ENCODE results near the gene VAV1. TPM values are rescaled to one million over a fixed set of nuclear protein-coding genes. Genes with fewer than 3 reads are reported as not detected.
A peak's percentile ranks its signal among the peaks of the same experiment; 100 is the strongest.

VAV1 gene
- total RNA-seq, 1 donor from 2014 or later: not detected

- H3K27ac Mint-ChIP-seq (ENCODE audit: unreplicated experiment): peak within 1 kb of the TSS; percentile 95
- H3K4me1 Mint-ChIP-seq: peaks cover 63% of the 10 kb centered on the region
- TF ChIP-seq CTCF (conservative IDR thresholded peaks at IDR 0.05): no peak
- DNase-seq (ENCODE audit: low read depth, low spot score): peak; percentile 71
- no peaks in the 10 kb centered on the region for H3K9me3 Mint-ChIP-seq
- no peaks in the 10 kb centered on the region for H3K36me3 Mint-ChIP-seq (ENCODE audit: low read depth)
- peak within 1 kb of the TSS; percentile 92 for H3K4me3 Mint-ChIP-seq
- H3K27me3 Mint-ChIP-seq (ENCODE audit: low read depth): peaks cover 5% of the 10 kb centered on the region
Observed at GRCh38 chr19:6739390-6739882, 33.1 kb upstream of the VAV1 start, which contains the start of gene TRIP10. Gene TRIP10, plus strand, starts transcription at chr19:6739680. Its CDS starts 82 bp downstream, at chr19:6739762.

GRCh38 chr19:6739883-6740588, 32.5 kb upstream of the VAV1 start:
- Mint-ChIP-seq H3K9me3 (no peaks in the 10 kb centered on the region), H3K27me3 (ENCODE audit: low read depth) (peaks cover 5% of the 10 kb centered on the region), H3K4me1 (peaks cover 63% of the 10 kb centered on the region), H3K36me3 (ENCODE audit: low read depth) (no peaks in the 10 kb centered on the region), H3K27ac (ENCODE audit: unreplicated experiment) (no peak overlapping the region), H3K4me3 (peak overlapping the region; percentile 89)
- peak; percentile 27 for DNase-seq (ENCODE audit: low read depth, low spot score)
- no peak for TF ChIP-seq CTCF (conservative IDR thresholded peaks at IDR 0.05)

- no peaks in the 10 kb centered on the region for H3K9me3 Mint-ChIP-seq
- peaks cover 5% of the 10 kb centered on the region for H3K27me3 Mint-ChIP-seq (ENCODE audit: low read depth)
- H3K4me1 Mint-ChIP-seq: peaks cover 67% of the 10 kb centered on the region
- no peak for TF ChIP-seq CTCF (conservative IDR thresholded peaks at IDR 0.05)
- DNase-seq (ENCODE audit: low read depth, low spot score): peak; percentile 37
- no peak overlapping the region for H3K27ac Mint-ChIP-seq (ENCODE audit: unreplicated experiment)
- H3K36me3 Mint-ChIP-seq (ENCODE audit: low read depth): no peaks in the 10 kb centered on the region
- peak overlapping the region; percentile 89 for H3K4me3 Mint-ChIP-seq
Observed at GRCh38 chr19:6740589-6741343, 31.7 kb upstream of the VAV1 start.

- Mint-ChIP-seq H3K4me3 (peak overlapping the region; percentile 77), H3K27ac (ENCODE audit: unreplicated experiment) (no peak overlapping the region), H3K4me1 (peaks cover 49% of the 10 kb centered on the region), H3K36me3 (ENCODE audit: low read depth) (no peaks in the 10 kb centered on the region), H3K9me3 (no peaks in the 10 kb centered on the region), H3K27me3 (ENCODE audit: low read depth) (peaks cover 3% of the 10 kb centered on the region)
- no peak for DNase-seq (ENCODE audit: low read depth, low spot score)
- TF ChIP-seq CTCF (conservative IDR thresholded peaks at IDR 0.05): no peak
Observed at GRCh38 chr19:6743066-6743465, 29.4 kb upstream of the VAV1 start.

- DNase-seq (ENCODE audit: low read depth, low spot score): no peak
- no peak for TF ChIP-seq CTCF (conservative IDR thresholded peaks at IDR 0.05)
- no peaks in the 10 kb centered on the region for H3K36me3 Mint-ChIP-seq (ENCODE audit: low read depth)
- H3K27ac Mint-ChIP-seq (ENCODE audit: unreplicated experiment): peak overlapping the region; percentile 68
- peak overlapping the region; percentile 77 for H3K4me3 Mint-ChIP-seq
- H3K9me3 Mint-ChIP-seq: no peaks in the 10 kb centered on the region
- H3K4me1 Mint-ChIP-seq: peaks cover 42% of the 10 kb centered on the region
- peaks cover 3% of the 10 kb centered on the region for H3K27me3 Mint-ChIP-seq (ENCODE audit: low read depth)
Observed at GRCh38 chr19:6743714-6744380, 28.7 kb upstream of the VAV1 start.
